NCI-H187 (cell line): Measurements from ENCODE around the gene SPR.

ENCODE experiments used
- DNase-seq, 2 experiments: peaks; one replicate each; lab custom pipeline; 2025; lab: John Stamatoyannopoulos, UW

SPR gene

DNA sequence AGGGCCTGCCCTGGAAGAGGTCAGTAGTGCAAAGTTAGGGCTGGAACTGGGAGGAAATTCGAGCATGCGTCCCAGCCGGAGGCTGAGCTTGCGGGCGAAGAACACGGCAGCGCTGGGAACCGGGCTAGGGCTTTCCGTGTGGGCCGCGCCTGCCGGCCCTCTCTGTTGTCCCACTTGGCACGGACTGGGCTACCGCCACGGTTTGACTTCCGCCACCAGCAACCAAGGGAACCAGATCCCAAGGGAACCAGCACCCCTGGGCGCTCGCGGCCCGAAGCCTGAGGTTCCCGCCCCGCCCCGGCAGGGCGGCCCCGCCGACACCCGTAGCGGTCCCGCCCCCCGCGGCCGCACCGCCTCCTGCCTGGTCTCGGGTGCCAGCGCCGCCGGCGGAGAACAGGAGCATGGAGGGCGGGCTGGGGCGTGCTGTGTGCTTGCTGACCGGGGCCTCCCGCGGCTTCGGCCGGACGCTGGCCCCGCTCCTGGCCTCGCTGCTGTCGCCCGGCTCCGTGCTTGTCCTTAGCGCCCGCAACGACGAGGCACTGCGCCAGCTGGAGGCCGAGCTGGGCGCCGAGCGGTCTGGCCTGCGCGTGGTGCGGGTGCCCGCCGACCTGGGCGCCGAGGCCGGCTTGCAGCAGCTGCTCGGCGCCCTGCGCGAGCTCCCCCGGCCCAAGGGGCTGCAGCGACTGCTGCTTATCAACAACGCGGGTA lies at the start of gene SPR:
Gene SPR (plus strand): TSS at position 377 of the 708 bp plus-strand sequence. CDS start 25 bp downstream, at position 402.
- peak; percentile 1 to 18 for DNase-seq

GRCh38 chr2:72840066-72840465 lies 47.1 kb upstream of the SPR start:
- DNase-seq: no peak

GRCh38 chr2:72841462-72842125 lies 45.6 kb upstream of the SPR start:
- no peak for DNase-seq

DNA sequence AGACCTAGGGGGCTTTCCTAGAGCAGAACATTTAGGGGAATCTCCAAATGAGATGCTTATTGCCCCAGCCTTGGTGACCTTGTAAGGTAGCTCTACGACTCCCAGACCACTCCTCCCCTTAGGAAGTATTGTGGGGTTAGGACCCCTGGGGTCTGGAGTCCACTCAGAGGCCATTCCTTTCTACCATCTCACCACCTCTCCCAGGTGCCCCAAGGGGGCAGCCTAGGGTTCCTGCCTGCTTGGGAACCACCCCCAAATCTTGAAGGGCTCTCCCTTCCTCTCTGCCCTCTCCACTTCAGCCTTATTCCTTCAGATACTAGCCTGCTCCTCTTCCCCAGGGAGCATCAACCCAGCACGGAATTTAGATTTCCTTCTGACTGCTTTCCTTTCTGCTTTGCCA lies 43.9 kb upstream of the SPR start:
- DNase-seq: no peak

DNA sequence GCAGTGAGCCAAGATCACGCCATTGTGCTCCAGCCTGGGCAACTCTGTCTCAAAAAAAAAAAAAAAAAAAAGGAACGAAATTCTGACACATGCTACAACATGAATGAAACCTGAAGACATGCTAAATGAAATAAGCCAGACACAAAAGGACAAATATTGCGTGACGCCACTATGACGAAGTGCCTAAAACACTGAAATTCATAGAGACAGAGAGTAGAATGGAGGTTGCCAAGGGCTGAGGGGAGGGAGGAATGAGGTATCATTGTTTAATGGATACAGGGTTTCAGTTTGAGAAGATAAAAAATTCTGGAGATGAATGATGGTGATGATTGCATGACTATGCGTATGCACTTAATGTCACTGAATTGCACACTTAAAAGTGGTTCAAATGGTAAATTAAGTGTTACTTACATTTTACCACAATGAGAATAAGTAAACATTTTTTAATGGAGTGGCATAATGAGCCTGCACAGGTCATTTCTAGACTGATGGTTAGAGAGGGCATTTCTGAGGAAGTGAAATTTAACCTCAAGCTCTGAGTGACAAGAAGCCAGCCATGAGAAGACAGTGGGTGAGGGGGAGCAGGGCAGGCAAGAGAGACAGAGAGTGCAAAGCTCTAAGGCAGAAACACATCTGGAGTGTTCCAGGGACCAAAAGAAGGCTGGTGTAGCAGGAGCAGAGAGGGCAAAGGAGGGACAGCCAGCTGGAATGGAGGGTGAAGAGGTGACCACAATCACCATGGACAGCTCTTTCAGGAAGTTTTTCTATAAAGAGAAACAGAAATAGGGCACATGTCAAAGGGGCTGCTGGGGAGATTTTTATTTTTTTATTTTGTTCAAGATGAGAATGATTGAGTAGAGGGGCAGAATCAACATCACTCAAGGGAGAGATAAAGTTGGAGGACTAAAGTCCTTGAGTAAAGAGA lies 40.8 kb upstream of the SPR start:
- DNase-seq: no peak

- DNase-seq: no peak
These were observed 39.5 kb upstream of the SPR start for GRCh38 chr2:72847534-72848315.

DNA sequence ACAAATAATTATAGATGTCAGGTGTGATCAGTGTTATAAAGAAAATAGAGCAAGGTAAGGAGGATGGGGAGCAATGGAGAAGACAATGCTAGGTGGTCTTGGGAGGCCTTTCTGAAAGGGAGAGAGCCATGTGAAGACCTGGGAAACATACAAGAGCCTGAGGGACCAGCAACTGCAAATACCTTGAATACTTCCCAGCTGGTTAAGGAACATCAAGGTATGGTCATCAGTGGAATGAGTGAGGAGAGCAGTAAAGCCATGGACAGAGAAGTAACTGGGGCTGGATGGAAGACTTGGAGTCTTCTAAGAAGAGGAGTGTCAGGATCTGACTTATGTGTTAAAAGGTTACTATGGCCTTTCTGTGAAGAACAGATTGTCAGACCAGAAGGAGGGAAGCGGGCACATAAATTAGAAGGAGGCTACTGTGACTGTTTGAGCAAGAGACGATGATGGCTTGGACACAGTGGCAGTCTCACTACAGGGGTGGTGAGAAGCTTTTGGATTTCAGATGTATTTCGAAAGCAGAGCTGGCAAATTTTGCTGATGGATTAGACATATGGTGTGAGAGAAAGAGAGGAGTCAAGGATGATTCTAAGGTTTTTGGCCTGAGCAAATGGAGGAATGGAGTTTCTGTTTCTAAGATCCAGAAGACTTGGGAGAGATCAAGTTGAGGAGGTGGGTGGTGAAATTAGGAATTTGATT lies 38.6 kb upstream of the SPR start:
- no peak for DNase-seq

DNA sequence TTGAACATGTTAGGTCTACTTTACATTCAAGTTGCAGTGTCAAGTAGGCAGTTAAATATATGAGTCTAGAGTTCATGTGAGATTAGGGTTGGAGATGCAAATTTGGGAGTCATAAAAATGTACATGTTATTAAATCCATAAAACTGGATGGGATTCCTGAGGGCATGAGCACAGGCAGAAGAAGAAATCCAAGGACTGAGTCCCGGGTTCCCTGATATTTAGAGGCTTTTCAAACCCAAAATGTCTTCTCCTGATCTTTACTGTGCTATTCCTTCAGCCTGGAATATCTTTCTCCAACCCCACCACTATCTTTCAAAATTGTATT lies 38.1 kb upstream of the SPR start:
- DNase-seq: no peak

- DNase-seq: no peak
These were observed 35.9 kb upstream of the SPR start for GRCh38 chr2:72851333-72851732.

DNA sequence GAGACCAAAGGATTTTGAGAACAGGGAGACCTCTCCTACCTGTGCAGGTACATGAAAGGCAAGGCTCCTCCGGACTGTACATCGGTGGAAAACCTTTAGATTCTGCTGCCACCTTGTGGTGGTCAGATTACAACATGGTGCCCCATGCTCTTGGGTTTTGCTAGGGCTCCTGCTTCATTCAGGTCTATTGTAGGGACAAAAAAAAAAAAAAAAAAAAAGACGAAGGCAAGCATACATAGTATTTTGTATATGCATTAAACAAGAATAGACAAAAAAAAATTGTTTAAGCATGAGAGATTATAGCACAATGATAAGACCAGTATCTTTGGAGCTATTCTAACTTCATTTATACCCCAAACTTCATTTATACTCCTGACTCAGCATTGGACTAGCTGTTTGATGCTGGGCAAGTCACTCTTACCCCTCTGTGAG lies 27.4 kb upstream of the SPR start:
- peak; percentile 3 to 26 for DNase-seq

- peak; percentile 48 to 50 for DNase-seq
These were observed 24.8 kb upstream of the SPR start for GRCh38 chr2:72862239-72862988.

DNA sequence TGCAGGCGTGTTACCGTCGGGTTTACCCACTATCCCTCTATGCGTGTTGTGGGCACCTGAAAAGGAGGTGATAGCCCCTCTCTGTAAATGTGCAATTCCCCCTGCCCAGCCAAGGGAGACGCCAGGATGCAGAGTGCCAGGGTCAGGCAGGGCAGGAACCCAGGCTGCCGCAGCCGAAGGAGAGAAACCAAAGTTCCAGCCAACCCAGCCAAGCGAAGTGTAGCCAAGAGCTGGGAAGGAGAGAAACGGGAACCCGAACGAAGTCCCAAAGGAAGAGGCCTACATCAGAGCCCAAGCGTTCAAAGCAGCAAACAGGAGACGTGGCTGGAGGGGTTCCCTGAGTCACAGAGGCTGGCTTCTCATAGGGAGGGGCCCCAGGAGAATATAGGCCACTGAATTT lies 24.2 kb upstream of the SPR start:
- DNase-seq: no peak

DNA sequence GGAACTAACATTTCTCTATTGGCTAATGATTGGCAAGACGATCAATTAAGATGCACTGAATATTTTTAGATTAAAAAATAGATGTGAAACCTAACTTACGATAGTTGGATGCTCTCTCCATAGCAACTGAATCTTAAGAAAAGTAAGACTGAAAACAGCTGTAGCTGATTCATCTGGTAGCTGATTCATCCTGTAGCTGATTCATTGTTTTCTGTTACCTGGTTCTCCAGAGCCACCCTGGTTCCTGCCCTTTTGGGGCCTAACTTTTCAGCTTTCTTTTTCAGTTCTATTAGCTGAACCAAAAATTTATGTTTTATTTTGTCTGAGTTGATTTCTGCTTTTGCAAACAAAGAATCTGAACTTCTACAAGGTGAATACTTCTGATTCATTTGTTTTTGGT lies 22.7 kb upstream of the SPR start:
- no peak for DNase-seq

DNA sequence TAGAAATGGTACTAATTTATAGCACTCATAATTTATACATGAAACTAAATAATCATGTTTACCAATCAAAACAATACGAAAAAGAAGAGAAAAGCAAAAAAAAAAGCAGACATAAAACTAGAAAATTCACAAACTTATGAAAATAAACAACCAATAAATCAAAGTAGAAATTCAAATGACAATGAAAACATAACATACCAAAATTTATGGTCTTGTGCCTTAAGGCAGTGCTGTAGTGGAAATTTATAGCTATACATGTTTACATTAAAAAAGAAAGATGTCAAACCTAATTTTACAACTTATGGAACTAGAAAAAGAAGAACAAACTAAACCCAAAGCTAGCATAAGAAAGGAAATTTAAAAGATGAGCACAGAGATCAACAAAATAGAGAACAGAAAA lies 16.1 kb upstream of the SPR start:
- DNase-seq: no peak

- no peak for DNase-seq
These were observed 15.3 kb upstream of the SPR start for GRCh38 chr2:72871880-72872279.

- no peak for DNase-seq
These were observed 3.7 kb upstream of the SPR start for GRCh38 chr2:72883356-72883962.

DNA sequence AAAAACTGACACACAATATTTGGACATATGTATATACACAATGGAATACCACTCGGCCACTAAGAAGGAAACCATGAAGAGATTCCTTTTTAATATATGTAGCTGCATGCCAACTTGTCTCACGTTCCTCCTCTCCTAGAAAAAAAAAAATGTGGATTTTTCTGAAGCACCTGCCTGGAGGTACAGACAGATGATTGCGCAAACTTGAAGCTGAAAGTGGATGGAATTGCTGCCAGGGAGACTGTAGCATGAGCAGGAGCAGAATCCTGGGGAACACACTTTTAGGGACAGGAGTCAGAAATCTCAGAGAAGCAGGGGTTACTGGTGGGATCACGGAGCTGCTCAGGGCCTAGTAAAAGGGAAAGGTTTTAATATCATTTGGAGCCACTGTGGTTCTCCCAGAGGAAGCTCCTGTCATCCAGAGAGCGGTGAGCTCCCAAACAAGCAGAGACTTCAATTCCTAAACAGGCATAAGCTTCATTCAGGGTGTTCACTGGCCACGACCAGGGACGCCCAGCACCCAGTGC lies 640 bp upstream of the SPR start:
- no peak for DNase-seq

DNA sequence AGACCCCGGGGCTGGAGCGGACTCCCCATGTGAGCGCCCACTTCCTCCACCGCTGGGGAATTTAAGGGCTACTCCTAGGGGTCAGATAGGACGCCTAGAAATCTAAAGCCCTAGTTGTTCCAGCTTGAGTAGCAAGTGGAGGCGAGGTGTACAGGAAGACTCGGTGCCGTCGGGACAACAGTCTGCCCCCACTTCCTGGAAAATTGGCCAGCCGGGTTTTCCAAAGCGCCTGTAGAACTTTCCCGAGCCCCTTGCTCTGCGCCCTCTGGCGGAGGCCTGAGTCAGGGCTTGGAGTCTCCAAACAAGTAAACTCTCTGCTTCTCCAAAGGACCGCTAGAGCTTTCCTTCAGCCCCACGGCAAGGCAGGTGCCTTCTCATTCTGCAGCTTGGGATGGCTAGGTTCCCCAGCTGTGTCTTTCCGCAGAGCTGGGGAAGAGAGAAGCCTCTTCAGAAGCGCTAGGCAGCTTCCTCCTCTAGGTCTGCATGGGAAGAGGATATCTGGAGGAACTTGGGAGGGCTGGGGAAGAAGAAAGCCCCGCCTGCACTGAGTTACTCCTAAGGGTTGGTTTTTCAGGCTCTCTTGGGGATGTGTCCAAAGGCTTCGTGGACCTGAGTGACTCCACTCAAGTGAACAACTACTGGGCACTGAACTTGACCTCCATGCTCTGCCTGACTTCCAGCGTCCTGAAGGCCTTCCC lies 681 bp downstream of the SPR start:
- peak; percentile 31 to 34 for DNase-seq
